Ovary (tissue), 9 donors: ENCODE data around the gene AJUBA. TPM values are rescaled to one million over a fixed set of nuclear protein-coding genes. Genes with fewer than 3 reads are reported as not detected.

Source experiments
- DNase-seq, 5 donors: peaks; one replicate each; pipeline ENCODE4 v3.0.0-alpha.2; 2019 to 2020
- H3K27ac ChIP-seq, 2 donors: fragments of 200-600 bp; one replicate each; pipeline versions ENCODE4 v1.5.1 to v1.8.0; 2019 to 2022
- H3K27me3 ChIP-seq: fragments of 200-600 bp; one replicate; pipeline ENCODE4 v1.8.0; 2022
- H3K36me3 ChIP-seq: fragments of 200-600 bp; sonication (generic); one replicate; pipeline ENCODE4 v1.5.1; 2019
- H3K4me1 ChIP-seq: one replicate; pipeline ENCODE4 v1.8.1; 2013; ENCODE audit warnings: mild to moderate bottlenecking, moderate library complexity; ENCODE audit not compliant: insufficient read depth
- H3K4me3 ChIP-seq: fragments of 200-600 bp; sonication (generic); one replicate; pipeline ENCODE4 v1.5.1; 2017
- H3K9me3 ChIP-seq, 2 donors: fragments of 200-600 bp in 1 of 2; sonication (generic) in 1 of 2; one replicate each; pipeline versions ENCODE4 v1.5.1 to v1.8.1; 2013 to 2019; ENCODE audit warnings: mild to moderate bottlenecking in 1 of 2, moderate library complexity in 1 of 2
- CTCF ChIP-seq, 3 donors: fragments of 450-650 bp in 2 of 3; fragments of 200-600 bp in 1 of 3; IDR thresholded peaks; one replicate each; pipeline versions ENCODE4 v1.5.1 to v1.8.0; 2016 to 2022; ENCODE audit warnings: antibody characterized with exemption in 3 of 3, mild to moderate bottlenecking in 1 of 3
- EP300 ChIP-seq: sonication (generic); formaldehyde crosslinking; IDR thresholded peaks from one replicate; pipeline ENCODE4 v1.6.1; 2017; ENCODE audit warnings: antibody characterized with exemption
- POLR2A ChIP-seq: fragments of 450-650 bp; IDR thresholded peaks from one replicate; pipeline ENCODE4 v1.6.1; 2017; ENCODE audit warnings: antibody characterized with exemption, mild to moderate bottlenecking, moderate library complexity
- WGBS, 3 donors: extraction: QIAGEN DNeasy Blood & Tissue Kit in 1 of 3; methylation state at CpG; one replicate each; pipeline versions ENCODE4 v1.1.5 to v1.1.7; 2013 to 2017; 5-methylcytosine and 5-hydroxymethylcytosine counted together
- intact Hi-C, 4 donors: fragments of 100-400 bp; cut with DNase I; formaldehyde crosslinking; loops; one replicate each; pipeline versions ENCODE4 v1.11.0 to v1.15.1; 2022 to 2023
- polyA plus RNA-seq, 2 donors: library from polyadenylated mRNA; stranded (reverse); fragments of 200-250 nt in 1 of 2; fragments of 350-450 nt in 1 of 2; fragmentation: Illumina TruSeq in 1 of 2; extraction: RNeasy Lipid Tissue Mini Kit (QIAGEN cat#74804) in 1 of 2; gene quantifications; one replicate each; pipeline ENCODE4 v1.2.3, GENCODE V29; 2013 to 2014
- total RNA-seq, 7 donors: library from RNA; depleted of rRNA in 2 of 7; stranded (reverse); fragments of >200 nt in 2 of 7; fragmentation: NEBNext Ultra II Directional in 3 of 7; extraction: Animal tissue kit (Norgen Biotek cat#: 25700) in 3 of 7; gene quantifications; one replicate each; pipeline versions ENCODE4 v1.1.0 to v1.2.4, GENCODE V29; 2016 to 2023
- donor health status: DM: no; HTN: no; CAD: no; lungs with moderate emphysema.
- donor health status: DM: no; HTN: no; CAD: no.
- donor health status: Bipolar disorder and iron deficiency.
- donor health status: DM: yes; HTN: yes; CAD: no.
- donor health status: DM: no; HTN: no; CAD: no.
- donor health status: DM: yes; HTN: yes; CAD: no.

The AJUBA gene
- total and polyA plus RNA-seq, 9 donors, result 11.2 to 34.5 (median 19.1) TPM

- H3K27ac ChIP-seq, result peak overlapping the region in 1 of 2 donors; percentile 28
- H3K4me1 ChIP-seq, result peaks cover 12% of the 10 kb centered on the region
- no peak overlapping the region for H3K4me3 ChIP-seq
- TF ChIP-seq EP300 (no peak), POLR2A (no peak), CTCF (IDR thresholded peaks at IDR 0.05) (no peak)
- H3K36me3 ChIP-seq, result no peaks in the 10 kb centered on the region
- H3K9me3 ChIP-seq, result no peaks in the 10 kb centered on the region
- no peak for DNase-seq
- H3K27me3 ChIP-seq, result no peaks in the 10 kb centered on the region
- intact Hi-C loops, result no loop called here
Observed at GRCh38 chr14:22977434-22977683, 5.0 kb downstream of the AJUBA start.

- intact Hi-C loops, result no loop called here
- Histone ChIP-seq H3K4me3 (no peak overlapping the region), H3K9me3 (no peaks in the 10 kb centered on the region), H3K4me1 (peaks cover 12% of the 10 kb centered on the region), H3K36me3 (no peaks in the 10 kb centered on the region), H3K27ac (peak overlapping the region in 1 of 2 donors; percentile 28), H3K27me3 (no peaks in the 10 kb centered on the region)
- DNase-seq, result peak in 1 of 5 donors; percentile 12
- 46 to 53% (median 50%) methylated on average over 6 of the region's 6 CpGs for WGBS, 3 donors
- no peak for TF ChIP-seq POLR2A
- no peak for TF ChIP-seq EP300
- no peak for TF ChIP-seq CTCF (IDR thresholded peaks at IDR 0.05)
Observed at GRCh38 chr14:22976620-22977433, 5.5 kb downstream of the AJUBA start.

- no peak overlapping the region for H3K27ac ChIP-seq
- intact Hi-C loops, result no loop called here
Observed at GRCh38 chr14:22974530-22975313, 7.6 kb downstream of the AJUBA start.

More at GRCh38 chr14:22974530-22975313, 7.6 kb downstream of the AJUBA start:
- Histone ChIP-seq H3K4me3 (no peak overlapping the region), H3K36me3 (no peaks in the 10 kb centered on the region), H3K27me3 (no peaks in the 10 kb centered on the region), H3K4me1 (peaks cover 12% of the 10 kb centered on the region), H3K9me3 (no peaks in the 10 kb centered on the region)
- WGBS, 3 donors, result 58 to 65% (median 62%) methylated on average over 9 of the region's 9 CpGs
- no peak for TF ChIP-seq POLR2A
- no peak for TF ChIP-seq EP300
- no peak for TF ChIP-seq CTCF (IDR thresholded peaks at IDR 0.05)
- peak in 1 of 5 donors; percentile 44 for DNase-seq
